GM12872 (cell line): Measurements from ENCODE around the gene SF3B4.
A peak's percentile ranks its signal among the peaks of the same experiment; 100 is the strongest.

Source experiments
- TF ChIP-seq, protein P1 (sequence below): IDR thresholded peaks from 3 replicates; pipeline ENCODE4 v1.5.1; 2011; ENCODE audit warnings: low read depth, mild to moderate bottlenecking, low read length, moderate library complexity; ENCODE audit not compliant: insufficient read depth

SF3B4 gene

GRCh38 chr1:149899460-149900284, 27.9 kb downstream of the SF3B4 start, which contains the start of gene BOLA1:
BOLA1 (plus strand) TSS chr1:149899568; CDS start chr1:149900060, 492 bp downstream.
- TF ChIP-seq, protein P1, sequence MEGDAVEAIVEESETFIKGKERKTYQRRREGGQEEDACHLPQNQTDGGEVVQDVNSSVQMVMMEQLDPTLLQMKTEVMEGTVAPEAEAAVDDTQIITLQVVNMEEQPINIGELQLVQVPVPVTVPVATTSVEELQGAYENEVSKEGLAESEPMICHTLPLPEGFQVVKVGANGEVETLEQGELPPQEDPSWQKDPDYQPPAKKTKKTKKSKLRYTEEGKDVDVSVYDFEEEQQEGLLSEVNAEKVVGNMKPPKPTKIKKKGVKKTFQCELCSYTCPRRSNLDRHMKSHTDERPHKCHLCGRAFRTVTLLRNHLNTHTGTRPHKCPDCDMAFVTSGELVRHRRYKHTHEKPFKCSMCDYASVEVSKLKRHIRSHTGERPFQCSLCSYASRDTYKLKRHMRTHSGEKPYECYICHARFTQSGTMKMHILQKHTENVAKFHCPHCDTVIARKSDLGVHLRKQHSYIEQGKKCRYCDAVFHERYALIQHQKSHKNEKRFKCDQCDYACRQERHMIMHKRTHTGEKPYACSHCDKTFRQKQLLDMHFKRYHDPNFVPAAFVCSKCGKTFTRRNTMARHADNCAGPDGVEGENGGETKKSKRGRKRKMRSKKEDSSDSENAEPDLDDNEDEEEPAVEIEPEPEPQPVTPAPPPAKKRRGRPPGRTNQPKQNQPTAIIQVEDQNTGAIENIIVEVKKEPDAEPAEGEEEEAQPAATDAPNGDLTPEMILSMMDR = no peak

- TF ChIP-seq, protein P1 = no peak
Observed at GRCh38 chr1:149896575-149896974, 31.0 kb downstream of the SF3B4 start.

GRCh38 chr1:149888999-149889289, 38.7 kb downstream of the SF3B4 start:
- TF ChIP-seq, protein P1 = no peak

- TF ChIP-seq, protein P1 = peak; percentile 72
Observed at GRCh38 chr1:149888247-149888998, 39.2 kb downstream of the SF3B4 start.

- TF ChIP-seq, protein P1 = 0 out of 3 replicates have a peak, but pooled peaks have one; percentile 6
Observed at GRCh38 chr1:149887456-149888246, 40.0 kb downstream of the SF3B4 start.

GRCh38 chr1:149886396-149887195, 41.0 kb downstream of the SF3B4 start:
- TF ChIP-seq, protein P1 = no peak
